Endothelial cell of umbilical vein (primary cell): ENCODE results near the gene BMPR2. TPM values are rescaled to one million over a fixed set of nuclear protein-coding genes. Genes with fewer than 3 reads are reported as not detected.

Source experiments
- BruUV-seq: library from RNA; stranded (reverse); fragments of 400-500 nt; replicated peaks from 2 replicates; lab custom pipeline; 2021; lab: Mats Ljungman, UMichigan
- CTCF ChIA-PET: fragments of 300-600, 350-600 bp; sonication (Branson Sonifier 250); formaldehyde crosslinking; loops from one replicate; lab custom pipeline; 2021; ENCODE audit warnings: antibody characterized with exemption, inconsistent platforms; lab: Charles Lee
- POLR2A ChIA-PET: fragments of 300-600, 350-600 bp; sonication (Branson Sonifier 250); formaldehyde crosslinking; loops from one replicate; lab custom pipeline; 2021; ENCODE audit warnings: antibody characterized with exemption, inconsistent platforms; lab: Charles Lee
- DNase-seq: peaks from one replicate; pipeline ENCODE4 v3.0.0-alpha.2; 2011; ENCODE audit warnings: low read depth, low spot score
- FAIRE-seq: peaks from 2 replicates; lab custom pipeline; 2011; peaks lifted over from hg19 to GRCh38; lab: Jason Lieb, UNC
- H2AFZ ChIP-seq: 2 replicates; pipeline ENCODE4 v1.6.0; 2012; ENCODE audit warnings: low read depth, low read length, control low read depth, inconsistent platforms
- H3K27ac ChIP-seq: 2 replicates; pipeline ENCODE4 v1.5.1; 2011; ENCODE audit warnings: low read depth, mild to moderate bottlenecking, control low read depth, low read length, moderate library complexity; ENCODE audit not compliant: insufficient read depth
- H3K27me3 ChIP-seq, 2 experiments: 2 replicates each; pipeline versions ENCODE4 v1.6.0 to v1.6.1; 2011; ENCODE audit warnings: low read length in 2 of 2, mixed read lengths in 1 of 2; ENCODE audit not compliant: control insufficient read depth in 2 of 2, insufficient read depth in 2 of 2
- H3K36me3 ChIP-seq, 2 experiments: 2 replicates in 1 of 2; 3 replicates in 1 of 2; pipeline ENCODE4 v1.5.1; 2011; ENCODE audit warnings: low read length in 2 of 2, mild to moderate bottlenecking in 1 of 2, moderate library complexity in 1 of 2; ENCODE audit not compliant: control insufficient read depth in 2 of 2, insufficient read depth in 2 of 2; ENCODE audit errors: extremely low read depth in 1 of 2
- H3K4me1 ChIP-seq: 3 replicates; pipeline ENCODE4 v1.5.1; 2011; ENCODE audit warnings: mild to moderate bottlenecking, low read length; ENCODE audit not compliant: control insufficient read depth, insufficient read depth; ENCODE audit errors: extremely low read depth
- H3K4me2 ChIP-seq: 2 replicates; pipeline ENCODE4 v1.6.1; 2011; ENCODE audit warnings: low read length, control low read depth, mixed read lengths; ENCODE audit not compliant: insufficient read depth
- H3K4me3 ChIP-seq, 3 experiments: fragments of 200-600 bp in 1 of 3; sonication (generic), shearing (Covaris generic) in 1 of 3; replicated peaks in 1 of 3; 2 replicates each; pipeline ENCODE4 v1.5.1; 2011 to 2016; ENCODE audit warnings: control low read depth in 3 of 3, low read length in 3 of 3, mild to moderate bottlenecking in 2 of 3, inconsistent platforms in 1 of 3, low read depth in 1 of 3, moderate library complexity in 1 of 3; ENCODE audit not compliant: insufficient read depth in 1 of 3
- H3K79me2 ChIP-seq: 2 replicates; pipeline ENCODE4 v1.6.0; 2012; ENCODE audit warnings: low read length, inconsistent platforms; ENCODE audit not compliant: control insufficient read depth, insufficient read depth
- H3K9ac ChIP-seq: replicated peaks from 2 replicates; pipeline ENCODE3; 2011; ENCODE audit warnings: low read length, control low read depth; ENCODE audit not compliant: insufficient read depth; ENCODE audit errors: extremely low read depth
- H3K9me1 ChIP-seq: replicated peaks from 3 replicates; pipeline ENCODE4 v1.6.0; 2011; ENCODE audit warnings: mild to moderate bottlenecking, low read length; ENCODE audit not compliant: control insufficient read depth, insufficient read depth; ENCODE audit errors: extremely low read depth
- H3K9me3 ChIP-seq: replicated peaks from 2 replicates; pipeline ENCODE4 v1.5.1; 2012; ENCODE audit warnings: low read length, inconsistent platforms; ENCODE audit not compliant: control insufficient read depth, insufficient read depth
- H4K20me1 ChIP-seq: replicated peaks from 2 replicates; pipeline ENCODE3; 2011; ENCODE audit warnings: mild to moderate bottlenecking, low read length; ENCODE audit not compliant: control insufficient read depth, insufficient read depth; ENCODE audit errors: extremely low read depth
- CTCF ChIP-seq, 2 donors: IDR thresholded peaks; 1 replicate in 1 of 2; 2 replicates in 1 of 2; pipeline ENCODE4 v1.5.1; 2011; ENCODE audit warnings: low read length in 2 of 2, mild to moderate bottlenecking in 2 of 2, moderate library complexity in 2 of 2, control low read depth in 1 of 2, inconsistent platforms in 1 of 2, low read depth in 1 of 2; ENCODE audit not compliant: insufficient read depth in 1 of 2; ENCODE audit errors: extremely low read depth in 1 of 2
- GATA2 ChIP-seq: IDR thresholded peaks from 2 replicates; pipeline ENCODE4 v1.7.0; 2011; ENCODE audit warnings: low read depth, mild to moderate bottlenecking, moderate library complexity, mixed read lengths, low read length; ENCODE audit not compliant: insufficient read length, insufficient read depth
- MAX ChIP-seq: IDR thresholded peaks from 2 replicates; pipeline ENCODE4 v1.6.1; 2011; ENCODE audit not compliant: insufficient read depth, insufficient read length
- MYC ChIP-seq: IDR thresholded peaks from one replicate; pipeline ENCODE4 v1.6.1; 2011; ENCODE audit warnings: mild to moderate bottlenecking, low read depth, low read length
- POLR2AphosphoS5 ChIP-seq: IDR thresholded peaks from 2 replicates; pipeline ENCODE4 v1.6.1; 2012; ENCODE audit warnings: low read depth, mild to moderate bottlenecking, control low read depth, low read length, moderate library complexity; ENCODE audit not compliant: insufficient read depth
- dilution Hi-C: fragments of 300-500 bp; cut with MboI; formaldehyde crosslinking; loops from one replicate; pipeline ENCODE4 v1.15.0; 2019; ENCODE audit warnings: low sequenced_read_pairs; ENCODE audit not compliant: extremely low pct_ligation_motif_present
- intact Hi-C: fragments of 100-400 bp; cut with micrococcal nuclease; formaldehyde crosslinking; loops from one replicate; pipeline ENCODE4 v1.10.0; 2022
- polyA plus RNA-seq, 4 experiments: library from polyadenylated mRNA; depleted of rRNA in 3 of 4; stranded (reverse) in 3 of 4; unstranded in 1 of 4; fragments of >200 nt; gene quantifications; 2 replicates each; pipeline versions ENCODE4 v1.2.1 to v1.2.3, GENCODE V29; 2011 to 2012; ENCODE audit warnings: missing spikeins in 1 of 4
- total RNA-seq: library from RNA; stranded (reverse); gene quantifications from 2 replicates; pipeline ENCODE4 v1.2.3, GENCODE V29; 2021

Gene BMPR2
- total and polyA plus RNA-seq, 2 donors (not counting 3 experiments of a cell fraction or from before 2014, with no cell fraction given), result 35.8 to 113 TPM

GRCh38 chr2:202604699-202605098, 228.6 kb downstream of the BMPR2 start:
- H3K27ac ChIP-seq, result no peak overlapping the region
- H3K4me3 ChIP-seq, result no peak overlapping the region
- no peaks in the 10 kb centered on the region for H3K36me3 ChIP-seq
- DNase-seq (no peak), FAIRE-seq (no peak)
- CTCF ChIA-PET, result no interaction called here
- no peak for TF ChIP-seq POLR2AphosphoS5
- TF ChIP-seq MAX, result no peak
- TF ChIP-seq MYC, result no peak
- no peak for TF ChIP-seq GATA2
- TF ChIP-seq CTCF (IDR thresholded peaks at IDR 0.05; ENCODE audit: extremely low read depth in 1 of 2, insufficient read depth in 1 of 2, low read depth in 1 of 2, low read length in 2 of 2), result no peak
- H3K4me2 ChIP-seq, result no peak overlapping the region
- no peaks in the 10 kb centered on the region for H3K79me2 ChIP-seq
- no peak overlapping the region for H2AFZ ChIP-seq
- H3K9ac ChIP-seq, result no peak overlapping the region
- no peaks in the 10 kb centered on the region for H3K27me3 ChIP-seq
- POLR2A ChIA-PET, result no interaction called here
- H3K4me1 ChIP-seq, result no peaks in the 10 kb centered on the region
- no TSS peak for BruUV-seq
- no peaks in the 10 kb centered on the region for H3K9me3 ChIP-seq
- dilution Hi-C loops, result no loop called here
- H3K9me1 ChIP-seq, result no peaks in the 10 kb centered on the region
- intact Hi-C loops, result no loop called here
- no peaks in the 10 kb centered on the region for H4K20me1 ChIP-seq

- DNase-seq (no peak), FAIRE-seq (no peak)
- no TSS peak for BruUV-seq
- intact Hi-C loops (no loop called here), dilution Hi-C loops (no loop called here)
- H3K9ac ChIP-seq, result no peak overlapping the region
- H3K9me1 ChIP-seq, result no peaks in the 10 kb centered on the region
- TF ChIP-seq MAX, result no peak
- no peak for TF ChIP-seq POLR2AphosphoS5
- H3K4me2 ChIP-seq, result no peak overlapping the region
- no peaks in the 10 kb centered on the region for H4K20me1 ChIP-seq
- ChIA-PET CTCF (no interaction called here), POLR2A (no interaction called here)
- H3K4me3 ChIP-seq, result no peak overlapping the region
- no peak overlapping the region for H3K27ac ChIP-seq
- no peaks in the 10 kb centered on the region for H3K4me1 ChIP-seq
- H2AFZ ChIP-seq, result no peak overlapping the region
- H3K36me3 ChIP-seq, result no peaks in the 10 kb centered on the region
- H3K79me2 ChIP-seq, result no peaks in the 10 kb centered on the region
- no peaks in the 10 kb centered on the region for H3K9me3 ChIP-seq
- H3K27me3 ChIP-seq, result no peaks in the 10 kb centered on the region
Observed at GRCh38 chr2:202605174-202605573, 229.0 kb downstream of the BMPR2 start.
